Measurements from ENCODE around the gene RPRD1B.

Gene RPRD1B

GRCh38 chr20:38036366-38036765 is 2.8 kb downstream of the RPRD1B start:
- DNase-seq (ENCODE audit: low read depth, low spot score): no peak

- no peak for DNase-seq (ENCODE audit: low read depth, low spot score)
Measured at GRCh38 chr20:38040276-38040675, 6.7 kb downstream of the RPRD1B start.

- DNase-seq (ENCODE audit: low read depth, low spot score): no peak
Measured at GRCh38 chr20:38043512-38044300, 10.2 kb downstream of the RPRD1B start.

GRCh38 chr20:38044685-38045084 is 11.1 kb downstream of the RPRD1B start:
- no peak for DNase-seq (ENCODE audit: low read depth, low spot score)

GRCh38 chr20:38046572-38046971 is 13.0 kb downstream of the RPRD1B start:
- no peak for DNase-seq (ENCODE audit: low read depth, low spot score)

- no peak for DNase-seq (ENCODE audit: low read depth, low spot score)
Measured at GRCh38 chr20:38049800-38050199, 16.3 kb downstream of the RPRD1B start.

- no peak for DNase-seq (ENCODE audit: low read depth, low spot score)
Measured at GRCh38 chr20:38050686-38051085, 17.1 kb downstream of the RPRD1B start.

- no peak for DNase-seq (ENCODE audit: low read depth, low spot score)
Measured at GRCh38 chr20:38052870-38053269, 19.3 kb downstream of the RPRD1B start.

- no peak for DNase-seq (ENCODE audit: low read depth, low spot score)
Measured at GRCh38 chr20:38054647-38055046, 21.1 kb downstream of the RPRD1B start.

- DNase-seq (ENCODE audit: low read depth, low spot score): no peak
Measured at GRCh38 chr20:38055294-38055693, 21.7 kb downstream of the RPRD1B start.

GRCh38 chr20:38055848-38056247 is 22.3 kb downstream of the RPRD1B start:
- DNase-seq (ENCODE audit: low read depth, low spot score): no peak

- DNase-seq (ENCODE audit: low read depth, low spot score): peak; percentile 58
Measured at GRCh38 chr20:38057351-38057972, 23.9 kb downstream of the RPRD1B start.

- no peak for DNase-seq (ENCODE audit: low read depth, low spot score)
Measured at GRCh38 chr20:38059832-38060231, 26.3 kb downstream of the RPRD1B start.

- DNase-seq (ENCODE audit: low read depth, low spot score): no peak
Measured at GRCh38 chr20:38060536-38060935, 27.0 kb downstream of the RPRD1B start.

GRCh38 chr20:38061109-38061508 is 27.6 kb downstream of the RPRD1B start:
- no peak for DNase-seq (ENCODE audit: low read depth, low spot score)

- DNase-seq (ENCODE audit: low read depth, low spot score): no peak
Measured at GRCh38 chr20:38062890-38063289, 29.3 kb downstream of the RPRD1B start.

- DNase-seq (ENCODE audit: low read depth, low spot score): no peak
Measured at GRCh38 chr20:38063911-38064530, 30.5 kb downstream of the RPRD1B start.

- DNase-seq (ENCODE audit: low read depth, low spot score): no peak
Measured at GRCh38 chr20:38065764-38066375, 32.3 kb downstream of the RPRD1B start.

- no peak for DNase-seq (ENCODE audit: low read depth, low spot score)
Measured at GRCh38 chr20:38066969-38067716, 33.6 kb downstream of the RPRD1B start.

GRCh38 chr20:38067717-38068365 is 34.3 kb downstream of the RPRD1B start:
- no peak for DNase-seq (ENCODE audit: low read depth, low spot score)

- DNase-seq (ENCODE audit: low read depth, low spot score): no peak
Measured at GRCh38 chr20:38072898-38073297, 39.4 kb downstream of the RPRD1B start.

Measured in activated CD4-positive, CD25-positive, alpha-beta regulatory T cell treated with anti-CD3 and anti-CD28 coated beads, Interleukin-2, amount 50 U/mL, for 16 hours (primary cell).